Lower leg skin (tissue), 4 donors: ENCODE data around the gene LSM14B. TPM values are rescaled to one million over a fixed set of nuclear protein-coding genes. Genes with fewer than 3 reads are reported as not detected.
A peak's percentile ranks its signal among the peaks of the same experiment; 100 is the strongest.

Source experiments
- DNase-seq, 2 donors: peaks; one replicate each; pipeline ENCODE4 v3.0.0-alpha.2; 2019; ENCODE audit warnings: low spot score in 2 of 2
- H3K4me3 ChIP-seq: fragments of 200-600 bp; sonication (generic); 2 replicates; pipeline ENCODE4 v1.5.1; 2017; ENCODE audit warnings: mild to moderate bottlenecking, low read depth; ENCODE audit not compliant: poor library complexity, severe bottlenecking
- POLR2A ChIP-seq, 2 donors: fragments of 450-650 bp; IDR thresholded peaks; one replicate each; pipeline ENCODE4 v1.6.1; 2016 to 2017; ENCODE audit warnings: antibody characterized with exemption in 2 of 2, mild to moderate bottlenecking in 1 of 2, moderate library complexity in 1 of 2
- WGBS, 2 donors: methylation state at CpG; one replicate each; pipeline ENCODE4 v1.1.5; 2018; 5-methylcytosine and 5-hydroxymethylcytosine counted together
- intact Hi-C: fragments of 100-400 bp; cut with DNase I; formaldehyde crosslinking; loops from one replicate; pipeline ENCODE4 v1.15.0; 2023; ENCODE audit warnings: low total_unique reads
- total RNA-seq, 4 donors: library from RNA; depleted of rRNA; stranded (reverse); fragments of >200 nt; gene quantifications; one replicate each; pipeline ENCODE4 v1.1.0, GENCODE V29; 2016
- TF ChIP-seq, protein P1 (sequence below), 3 donors: fragments of 450-650 bp; IDR thresholded peaks; one replicate each; pipeline ENCODE4 v1.5.1; 2016; ENCODE audit warnings: antibody characterized with exemption in 3 of 3, mild to moderate bottlenecking in 3 of 3, moderate library complexity in 2 of 3

The LSM14B gene
- total RNA-seq, 4 donors from 2014 or later: 44.9 to 60.3 (median 49.9) TPM

DNA sequence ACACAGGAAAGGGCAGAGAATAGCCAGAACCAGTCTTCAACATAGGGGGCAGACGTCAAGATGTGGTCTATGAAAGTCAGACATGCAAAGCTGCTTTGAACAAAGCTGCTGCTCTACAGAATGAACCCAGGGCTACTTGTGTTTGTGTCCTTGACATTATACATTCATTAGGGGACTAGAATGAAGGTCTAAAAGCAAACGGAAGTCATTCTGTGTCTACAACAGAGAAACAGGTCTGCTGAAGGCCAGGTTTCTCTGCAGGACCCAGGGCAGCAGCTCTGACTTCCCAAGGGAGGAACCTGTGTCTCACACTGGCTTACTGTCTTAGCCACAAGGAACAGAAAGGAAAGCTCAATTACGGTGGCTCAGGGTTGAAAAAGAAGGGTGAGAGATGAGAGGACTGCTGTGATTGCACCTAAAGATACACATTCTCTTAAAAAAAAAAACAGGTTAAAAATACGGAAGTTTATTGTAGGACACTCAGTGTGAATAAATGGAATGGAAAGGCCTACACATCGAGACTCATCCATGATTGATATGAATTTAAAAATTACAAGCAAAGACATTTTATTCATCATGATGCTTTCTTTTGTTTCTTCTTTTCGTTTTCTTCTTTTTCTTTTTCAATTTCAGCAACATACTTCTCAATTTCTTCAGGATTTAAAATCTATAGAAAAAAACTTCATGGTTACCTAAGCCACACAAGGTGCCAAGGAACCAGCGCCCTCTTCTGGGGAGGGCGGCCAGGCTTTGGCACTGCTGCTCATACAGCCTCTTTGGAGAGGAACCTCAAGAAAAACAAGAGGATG is 14.2 kb downstream of the LSM14B start:
- no peak overlapping the region for H3K4me3 ChIP-seq
- intact Hi-C loops: loop anchor here (5.0 kb wide), 1 partner anchor 124 kb away; no protein-coding TSS in a partner anchor
- TF ChIP-seq POLR2A (IDR thresholded peaks at IDR 0.05): no peak
- TF ChIP-seq, protein P1, sequence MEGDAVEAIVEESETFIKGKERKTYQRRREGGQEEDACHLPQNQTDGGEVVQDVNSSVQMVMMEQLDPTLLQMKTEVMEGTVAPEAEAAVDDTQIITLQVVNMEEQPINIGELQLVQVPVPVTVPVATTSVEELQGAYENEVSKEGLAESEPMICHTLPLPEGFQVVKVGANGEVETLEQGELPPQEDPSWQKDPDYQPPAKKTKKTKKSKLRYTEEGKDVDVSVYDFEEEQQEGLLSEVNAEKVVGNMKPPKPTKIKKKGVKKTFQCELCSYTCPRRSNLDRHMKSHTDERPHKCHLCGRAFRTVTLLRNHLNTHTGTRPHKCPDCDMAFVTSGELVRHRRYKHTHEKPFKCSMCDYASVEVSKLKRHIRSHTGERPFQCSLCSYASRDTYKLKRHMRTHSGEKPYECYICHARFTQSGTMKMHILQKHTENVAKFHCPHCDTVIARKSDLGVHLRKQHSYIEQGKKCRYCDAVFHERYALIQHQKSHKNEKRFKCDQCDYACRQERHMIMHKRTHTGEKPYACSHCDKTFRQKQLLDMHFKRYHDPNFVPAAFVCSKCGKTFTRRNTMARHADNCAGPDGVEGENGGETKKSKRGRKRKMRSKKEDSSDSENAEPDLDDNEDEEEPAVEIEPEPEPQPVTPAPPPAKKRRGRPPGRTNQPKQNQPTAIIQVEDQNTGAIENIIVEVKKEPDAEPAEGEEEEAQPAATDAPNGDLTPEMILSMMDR (IDR thresholded peaks at IDR 0.05): no peak
- 51 to 56% methylated on average over 8 of the region's 8 CpGs for WGBS, 2 donors
- peak in 1 of 2 donors; percentile 94 for DNase-seq

DNA sequence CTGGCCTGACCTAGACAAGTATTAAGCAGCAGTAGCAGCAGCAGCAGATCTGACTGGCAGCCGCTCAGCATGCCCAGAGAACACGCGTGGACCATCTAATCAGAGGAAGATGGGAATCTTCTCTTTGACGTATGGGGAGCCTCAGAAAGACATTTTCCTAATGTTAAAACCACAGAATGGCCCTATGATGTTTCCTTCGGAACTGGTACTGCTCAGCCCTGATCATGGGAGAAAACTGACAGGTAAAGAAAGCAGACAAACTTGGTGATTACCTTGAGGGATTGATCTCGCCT is 14.8 kb downstream of the LSM14B start:
- intact Hi-C loops: loop anchor here (5.0 kb wide), 1 partner anchor 125 kb away; no protein-coding TSS in a partner anchor
- TF ChIP-seq, protein P1 (IDR thresholded peaks at IDR 0.05): no peak
- TF ChIP-seq POLR2A (IDR thresholded peaks at IDR 0.05): no peak
- no peak for DNase-seq
- WGBS, 2 donors: 59 to 65% methylated on average over 6 of the region's 6 CpGs
- H3K4me3 ChIP-seq: no peak overlapping the region

DNA sequence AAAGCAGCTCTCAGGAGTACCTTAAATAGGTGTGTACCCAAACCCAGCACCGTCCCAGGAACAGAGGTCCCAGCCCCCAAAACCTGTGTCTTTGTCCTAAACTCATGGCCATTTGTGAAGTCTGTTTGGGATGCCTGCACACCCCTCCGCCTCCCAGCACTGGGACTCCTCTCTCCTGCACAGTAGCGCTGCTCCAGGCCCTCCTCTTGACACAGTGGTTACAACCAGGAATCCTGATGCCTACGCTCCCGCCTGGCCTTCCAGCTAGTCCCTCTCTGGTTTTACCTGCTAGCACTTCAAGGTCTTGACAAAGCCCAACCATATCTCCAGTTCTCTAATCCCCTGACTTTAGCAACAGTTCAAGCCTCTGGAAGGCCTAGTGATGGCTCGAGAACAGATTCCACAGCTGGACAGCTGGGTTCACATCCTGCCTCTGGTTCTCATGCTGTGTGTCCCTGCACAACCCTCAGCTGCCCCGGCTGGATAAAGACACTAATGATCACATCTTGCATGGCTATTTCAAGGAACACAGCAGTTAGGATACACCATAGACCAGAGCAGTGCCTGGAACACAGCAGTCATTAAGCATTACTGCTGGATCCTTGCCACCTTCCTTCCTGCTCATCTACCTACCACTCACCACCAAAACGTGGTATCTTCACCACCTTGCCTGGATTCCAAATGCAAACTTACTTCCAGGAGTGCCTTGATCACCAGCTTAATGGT is 15.4 kb downstream of the LSM14B start:
- TF ChIP-seq, protein P1 (IDR thresholded peaks at IDR 0.05): no peak
- no peak for TF ChIP-seq POLR2A (IDR thresholded peaks at IDR 0.05)
- WGBS, 2 donors: 77 to 86% methylated on average over 8 of the region's 8 CpGs
- intact Hi-C loops: loop anchor here (5.0 kb wide), 1 partner anchor 125 kb away; no protein-coding TSS in a partner anchor
- DNase-seq: no peak
- no peak overlapping the region for H3K4me3 ChIP-seq

DNA sequence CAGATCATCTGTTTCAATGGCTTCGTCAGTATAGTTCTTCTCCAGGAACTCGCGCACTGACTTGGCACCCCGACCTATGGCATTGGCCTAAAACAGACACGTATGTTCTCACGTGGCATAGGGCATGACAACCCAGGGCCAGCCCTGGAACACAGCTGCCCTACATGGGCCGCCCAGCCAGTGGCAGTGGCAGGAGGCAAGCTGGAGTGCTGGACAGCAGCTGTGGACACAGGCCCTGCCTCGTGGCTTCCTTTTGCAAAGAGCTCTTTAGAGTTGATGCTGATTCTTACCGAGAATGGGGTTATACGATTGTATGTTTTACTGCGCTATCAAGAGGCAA is 15.9 kb downstream of the LSM14B start:
- TF ChIP-seq, protein P1 (IDR thresholded peaks at IDR 0.05): no peak
- TF ChIP-seq POLR2A (IDR thresholded peaks at IDR 0.05): no peak
- H3K4me3 ChIP-seq: no peak overlapping the region
- DNase-seq: no peak
- intact Hi-C loops: loop anchor here (5.0 kb wide), 1 partner anchor 126 kb away; no protein-coding TSS in a partner anchor
- 80 to 84% methylated on average over 11 of the region's 11 CpGs for WGBS, 2 donors

DNA sequence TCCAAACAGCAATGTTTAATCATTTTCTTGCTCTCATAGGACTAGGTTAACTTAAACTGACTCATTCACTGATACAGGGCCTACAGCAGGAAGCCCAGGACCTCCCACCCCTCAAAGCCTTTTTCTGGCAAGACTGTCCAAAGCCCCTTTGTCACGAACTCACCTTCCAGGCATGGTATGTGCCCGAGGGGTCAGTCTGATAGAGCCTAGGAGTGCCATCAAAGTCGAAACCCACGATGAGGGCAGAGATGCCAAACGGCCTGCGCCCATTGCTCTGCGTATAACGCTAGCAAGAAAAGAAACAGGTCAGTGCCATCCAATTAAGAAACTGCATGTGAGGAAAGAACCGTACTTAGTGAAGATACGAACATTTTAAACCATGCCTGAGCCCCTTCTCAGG is 16.6 kb downstream of the LSM14B start:
- TF ChIP-seq, protein P1 (IDR thresholded peaks at IDR 0.05): no peak
- no peak for TF ChIP-seq POLR2A (IDR thresholded peaks at IDR 0.05)

More for the DNA sequence above, 16.6 kb downstream of the LSM14B start:
- WGBS, 2 donors: 92 to 93% methylated on average over 10 of the region's 10 CpGs
- no peak overlapping the region for H3K4me3 ChIP-seq
- DNase-seq: no peak
- intact Hi-C loops: loop anchor here (5.0 kb wide), 1 partner anchor 127 kb away; no protein-coding TSS in a partner anchor
